H7 (cell line): Measurements from ENCODE around the gene ANKRD31. TPM values are rescaled to one million over a fixed set of nuclear protein-coding genes. Genes with fewer than 3 reads are reported as not detected.
A peak's percentile ranks its signal among the peaks of the same experiment; 100 is the strongest.
"Not testable (repeated sequence)": the region's sequence is repeated elsewhere in the genome, so short reads cannot be mapped to it uniquely, and the experiment has no call there.

ENCODE experiments used
- DNase-seq: peaks from one replicate; pipeline ENCODE4 v3.0.0; 2012
- H3K27me3 ChIP-seq: 2 replicates; pipeline ENCODE4 v1.6.0; 2011; ENCODE audit warnings: mild to moderate bottlenecking, low read length; ENCODE audit not compliant: control insufficient read depth, insufficient read depth
- H3K36me3 ChIP-seq: replicated peaks from 2 replicates; pipeline ENCODE4 v1.5.1; 2011; ENCODE audit warnings: low read length; ENCODE audit not compliant: control insufficient read depth, insufficient read depth
- H3K4me3 ChIP-seq: 2 replicates; pipeline ENCODE4 v1.5.1; 2011; ENCODE audit warnings: low read depth, mild to moderate bottlenecking, control low read depth, low read length, moderate library complexity; ENCODE audit not compliant: insufficient read depth
- total RNA-seq: library from RNA; depleted of rRNA; stranded (reverse); fragments of >200 nt; shearing (Covaris generic); gene quantifications from 2 replicates; pipeline ENCODE4 v1.2.3, GENCODE V29; 2014

Gene ANKRD31
- total RNA-seq, 1 experiment from 2014 or later, result not detected

- Histone ChIP-seq H3K4me3 (no peak overlapping the region), H3K36me3 (no peaks in the 10 kb centered on the region), H3K27me3 (no peaks in the 10 kb centered on the region)
- DNase-seq, result no peak
These were observed 37.6 kb downstream of the ANKRD31 start for GRCh38 chr5:75199071-75199470.

GRCh38 chr5:75197745-75198144 lies 38.9 kb downstream of the ANKRD31 start:
- no peak overlapping the region for H3K4me3 ChIP-seq
- no peak for DNase-seq
- no peaks in the 10 kb centered on the region for H3K27me3 ChIP-seq
- H3K36me3 ChIP-seq, result no peaks in the 10 kb centered on the region

GRCh38 chr5:75192804-75193203 lies 43.9 kb downstream of the ANKRD31 start:
- Histone ChIP-seq H3K4me3 (no peak overlapping the region), H3K36me3 (no peaks in the 10 kb centered on the region), H3K27me3 (no peaks in the 10 kb centered on the region)
- no peak for DNase-seq

GRCh38 chr5:75192264-75192663 lies 44.4 kb downstream of the ANKRD31 start:
- no peak for DNase-seq
- no peaks in the 10 kb centered on the region for H3K27me3 ChIP-seq
- no peak overlapping the region for H3K4me3 ChIP-seq
- H3K36me3 ChIP-seq, result no peaks in the 10 kb centered on the region

GRCh38 chr5:75190227-75190626 lies 46.5 kb downstream of the ANKRD31 start:
- no peak overlapping the region for H3K4me3 ChIP-seq
- no peaks in the 10 kb centered on the region for H3K36me3 ChIP-seq
- DNase-seq, result no peak

GRCh38 chr5:75189353-75189752 lies 47.3 kb downstream of the ANKRD31 start:
- no peaks in the 10 kb centered on the region for H3K27me3 ChIP-seq
- no peak overlapping the region for H3K4me3 ChIP-seq
- H3K36me3 ChIP-seq, result no peaks in the 10 kb centered on the region
- no peak for DNase-seq

More at GRCh38 chr5:75190227-75190626, 46.5 kb downstream of the ANKRD31 start:
- H3K27me3 ChIP-seq, result no peaks in the 10 kb centered on the region

- Histone ChIP-seq H3K4me3 (no peak overlapping the region), H3K27me3 (no peaks in the 10 kb centered on the region), H3K36me3 (no peaks in the 10 kb centered on the region)
- DNase-seq, result no peak
These were observed 50.9 kb downstream of the ANKRD31 start for GRCh38 chr5:75185763-75186162.

- not testable (repeated sequence) for DNase-seq
These were observed 60.7 kb downstream of the ANKRD31 start for GRCh38 chr5:75176009-75176408.

GRCh38 chr5:75174872-75175271 lies 61.8 kb downstream of the ANKRD31 start:
- not testable (repeated sequence) for H3K27me3 ChIP-seq, DNase-seq, H3K36me3 ChIP-seq, H3K4me3 ChIP-seq

More at GRCh38 chr5:75176009-75176408, 60.7 kb downstream of the ANKRD31 start:
- not testable (repeated sequence) for H3K4me3 ChIP-seq, H3K36me3 ChIP-seq, H3K27me3 ChIP-seq

GRCh38 chr5:75169516-75169915 lies 67.2 kb downstream of the ANKRD31 start:
- Histone ChIP-seq H3K27me3 (no peaks in the 10 kb centered on the region), H3K4me3 (no peak overlapping the region), H3K36me3 (no peaks in the 10 kb centered on the region)
- DNase-seq, result no peak

- H3K36me3 ChIP-seq, result no peaks in the 10 kb centered on the region
- no peak overlapping the region for H3K4me3 ChIP-seq
- no peak for DNase-seq
- H3K27me3 ChIP-seq, result no peaks in the 10 kb centered on the region
These were observed 68.5 kb downstream of the ANKRD31 start for GRCh38 chr5:75168026-75168735.

GRCh38 chr5:75167345-75167744 lies 69.3 kb downstream of the ANKRD31 start:
- H3K27me3 ChIP-seq, result no peaks in the 10 kb centered on the region
- no peak overlapping the region for H3K4me3 ChIP-seq
- no peaks in the 10 kb centered on the region for H3K36me3 ChIP-seq
- peak; percentile 35 for DNase-seq

- not testable (repeated sequence) for H3K4me3 ChIP-seq, H3K27me3 ChIP-seq, H3K36me3 ChIP-seq, DNase-seq
These were observed 75.2 kb downstream of the ANKRD31 start for GRCh38 chr5:75161508-75161907.

- Histone ChIP-seq H3K36me3 (no peaks in the 10 kb centered on the region), H3K4me3 (no peak overlapping the region), H3K27me3 (no peaks in the 10 kb centered on the region)
- DNase-seq, result no peak
These were observed 80.1 kb downstream of the ANKRD31 start for GRCh38 chr5:75156585-75156984.

- DNase-seq, result no peak
- no peaks in the 10 kb centered on the region for H3K36me3 ChIP-seq
- no peak overlapping the region for H3K4me3 ChIP-seq
- no peaks in the 10 kb centered on the region for H3K27me3 ChIP-seq
These were observed 83.8 kb downstream of the ANKRD31 start for GRCh38 chr5:75152860-75153259.

- DNase-seq, result no peak
- Histone ChIP-seq H3K4me3 (no peak overlapping the region), H3K27me3 (no peaks in the 10 kb centered on the region), H3K36me3 (no peaks in the 10 kb centered on the region)
These were observed 88.6 kb downstream of the ANKRD31 start for GRCh38 chr5:75148051-75148450.
